ENCODE results near the gene DMD.

DMD gene

GRCh38 chrX:31355206-31355955 is 1856.0 kb downstream of the DMD start:
- no peak for DNase-seq (ENCODE audit: low read depth in 2 of 2)

GRCh38 chrX:31353095-31353494 is 1858.3 kb downstream of the DMD start:
- DNase-seq (ENCODE audit: low read depth in 2 of 2), result no peak

GRCh38 chrX:31350808-31351074 is 1860.6 kb downstream of the DMD start:
- no peak for DNase-seq (ENCODE audit: low read depth in 2 of 2)

GRCh38 chrX:31349515-31349914 is 1861.8 kb downstream of the DMD start:
- DNase-seq (ENCODE audit: low read depth in 2 of 2), result no peak

- no peak for DNase-seq (ENCODE audit: low read depth in 2 of 2)
Observed at GRCh38 chrX:31340587-31340986, 1870.8 kb downstream of the DMD start.

GRCh38 chrX:31338991-31339350 is 1872.4 kb downstream of the DMD start:
- no peak for DNase-seq (ENCODE audit: low read depth in 2 of 2)

GRCh38 chrX:31337332-31337731 is 1874.0 kb downstream of the DMD start:
- no peak for DNase-seq (ENCODE audit: low read depth in 2 of 2)

- no peak for DNase-seq (ENCODE audit: low read depth in 2 of 2)
Observed at GRCh38 chrX:31336419-31336818, 1874.9 kb downstream of the DMD start.

GRCh38 chrX:31334997-31335396 is 1876.4 kb downstream of the DMD start:
- DNase-seq (ENCODE audit: low read depth in 2 of 2), result no peak

- DNase-seq (ENCODE audit: low read depth in 2 of 2), result no peak
Observed at GRCh38 chrX:31333165-31333831, 1878.1 kb downstream of the DMD start.

GRCh38 chrX:31331928-31332327 is 1879.4 kb downstream of the DMD start:
- no peak for DNase-seq (ENCODE audit: low read depth in 2 of 2)

- DNase-seq (ENCODE audit: low read depth in 2 of 2), result no peak
Observed at GRCh38 chrX:31331015-31331414, 1880.3 kb downstream of the DMD start.

GRCh38 chrX:31329298-31329697 is 1882.1 kb downstream of the DMD start:
- no peak for DNase-seq (ENCODE audit: low read depth in 2 of 2)

- DNase-seq (ENCODE audit: low read depth in 2 of 2), result no peak
Observed at GRCh38 chrX:31323658-31324057, 1887.7 kb downstream of the DMD start.

GRCh38 chrX:31320740-31321139 is 1890.6 kb downstream of the DMD start:
- no peak for DNase-seq (ENCODE audit: low read depth in 2 of 2)

- DNase-seq (ENCODE audit: low read depth in 2 of 2), result no peak
Observed at GRCh38 chrX:31319586-31319985, 1891.8 kb downstream of the DMD start.

- DNase-seq (ENCODE audit: low read depth in 2 of 2), result no peak
Observed at GRCh38 chrX:31318866-31319265, 1892.5 kb downstream of the DMD start.

- DNase-seq (ENCODE audit: low read depth in 2 of 2), result no peak
Observed at GRCh38 chrX:31316340-31316991, 1894.9 kb downstream of the DMD start.

GRCh38 chrX:31314921-31315320 is 1896.4 kb downstream of the DMD start:
- DNase-seq (ENCODE audit: low read depth in 2 of 2), result no peak

- DNase-seq (ENCODE audit: low read depth in 2 of 2), result no peak
Observed at GRCh38 chrX:31307952-31308351, 1903.4 kb downstream of the DMD start.

- DNase-seq (ENCODE audit: low read depth in 2 of 2), result no peak
Observed at GRCh38 chrX:31302573-31303075, 1908.7 kb downstream of the DMD start.

- no peak for DNase-seq (ENCODE audit: low read depth in 2 of 2)
Observed at GRCh38 chrX:31301941-31302340, 1909.4 kb downstream of the DMD start.

- no peak for DNase-seq (ENCODE audit: low read depth in 2 of 2)
Observed at GRCh38 chrX:31301203-31301602, 1910.1 kb downstream of the DMD start.

All from activated CD8-positive, alpha-beta memory T cell treated with anti-CD3 and anti-CD28 coated beads for 4 hours (primary cell).